HG02610 (cell line): Measurements from ENCODE around the gene KRT34.
"Not testable (repeated sequence)": the region's sequence is repeated elsewhere in the genome, so short reads cannot be mapped to it uniquely, and the experiment has no call there.

Experiments used
- ATAC-seq: cut with Tn5 transposase; IDR thresholded peaks from one replicate; pipeline ENCODE4 v1.9.1; 2021; ENCODE audit warnings: mild to moderate bottlenecking, moderate library complexity; ENCODE audit not compliant: unreplicated experiment

KRT34 gene

DNA sequence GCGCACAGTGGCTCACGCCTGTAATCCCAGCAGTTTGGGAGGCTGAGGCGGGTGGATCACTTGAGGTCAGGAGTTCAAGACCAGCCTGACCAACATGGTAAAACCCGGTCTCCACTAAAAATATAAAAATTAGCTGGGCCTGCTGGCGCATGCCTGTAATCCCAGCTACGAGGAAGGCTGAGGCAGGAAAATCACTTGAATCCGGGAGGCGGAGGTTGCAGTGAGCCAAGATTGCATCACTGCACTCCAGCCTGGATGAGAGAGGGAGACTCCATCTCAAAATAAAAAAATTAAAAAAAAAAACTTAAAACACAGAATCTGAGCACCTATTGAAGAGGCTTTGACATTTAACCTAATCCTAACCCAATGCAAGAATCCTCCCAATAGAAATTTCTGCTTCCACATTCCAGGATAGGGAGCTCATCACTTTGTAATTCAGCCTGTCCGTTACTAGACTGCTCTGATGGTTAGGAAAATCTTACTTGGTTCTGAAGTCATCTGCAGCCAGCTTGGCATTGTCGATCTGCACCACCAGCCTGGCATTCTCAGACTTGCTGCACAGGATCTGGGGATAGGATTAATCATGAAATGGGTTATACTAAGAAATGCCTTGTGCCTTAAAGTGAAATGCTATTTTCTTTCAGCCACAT is 14.6 kb downstream of the KRT34 start:
- ATAC-seq: no peak

DNA sequence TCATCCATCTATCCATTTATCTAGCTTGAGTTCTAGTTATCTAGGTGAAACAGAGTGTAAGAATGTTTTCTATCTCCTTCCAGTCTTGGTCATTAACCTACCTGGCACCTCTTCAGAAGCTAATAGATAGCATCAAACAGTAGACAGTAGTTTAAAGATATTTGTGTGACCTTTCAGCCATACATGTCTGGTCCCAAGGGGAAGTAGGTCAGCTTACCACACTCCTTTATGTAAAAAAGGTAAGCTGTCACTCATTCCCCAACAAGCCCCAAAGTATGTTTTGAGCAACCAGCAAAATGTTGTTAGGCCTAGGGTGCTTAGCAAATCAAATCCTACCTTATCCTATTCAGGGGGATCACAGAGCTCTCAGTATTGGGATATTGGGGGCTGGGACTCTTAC is 16.0 kb downstream of the KRT34 start:
- ATAC-seq: no peak

- no peak for ATAC-seq
Measured at GRCh38 chr17:41363881-41364280, 18.2 kb downstream of the KRT34 start.

DNA sequence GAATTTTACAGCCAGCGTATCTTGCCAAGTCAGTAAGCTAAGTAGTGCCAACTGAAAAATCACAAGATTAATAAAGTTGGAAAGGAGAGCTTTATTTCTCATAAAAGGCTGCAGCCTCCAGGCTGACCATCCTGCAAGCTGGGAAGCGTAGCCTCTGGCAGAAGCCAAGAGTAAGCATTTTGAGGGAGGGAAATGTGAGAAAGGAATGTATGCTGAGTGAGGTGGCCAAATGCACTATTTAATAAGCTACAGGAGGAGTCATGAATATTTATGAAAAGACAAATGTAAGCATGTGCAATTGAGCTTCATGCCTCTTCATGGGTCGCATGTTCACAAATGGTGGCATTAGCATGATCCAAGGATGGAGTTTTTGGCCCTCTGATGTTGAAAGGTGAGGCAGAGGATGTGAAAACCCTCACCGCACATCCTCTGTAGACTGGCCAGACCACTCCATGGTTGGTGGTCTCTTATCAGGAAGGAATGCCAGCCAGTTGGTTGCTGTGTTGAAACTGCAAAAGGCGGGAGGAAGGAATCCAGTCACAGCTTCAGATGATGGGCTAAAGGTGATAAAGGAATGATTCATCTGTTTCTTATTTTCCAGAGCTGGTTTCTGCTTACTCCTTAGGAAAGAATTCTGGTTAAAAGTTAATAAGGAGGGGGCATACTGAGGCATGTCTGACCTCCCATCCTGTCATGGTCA is 21.7 kb downstream of the KRT34 start:
- ATAC-seq: no peak

- no peak for ATAC-seq
Measured at GRCh38 chr17:41354536-41354935, 27.6 kb downstream of the KRT34 start.

GRCh38 chr17:41352597-41353366 is 29.3 kb downstream of the KRT34 start:
- ATAC-seq: no peak

DNA sequence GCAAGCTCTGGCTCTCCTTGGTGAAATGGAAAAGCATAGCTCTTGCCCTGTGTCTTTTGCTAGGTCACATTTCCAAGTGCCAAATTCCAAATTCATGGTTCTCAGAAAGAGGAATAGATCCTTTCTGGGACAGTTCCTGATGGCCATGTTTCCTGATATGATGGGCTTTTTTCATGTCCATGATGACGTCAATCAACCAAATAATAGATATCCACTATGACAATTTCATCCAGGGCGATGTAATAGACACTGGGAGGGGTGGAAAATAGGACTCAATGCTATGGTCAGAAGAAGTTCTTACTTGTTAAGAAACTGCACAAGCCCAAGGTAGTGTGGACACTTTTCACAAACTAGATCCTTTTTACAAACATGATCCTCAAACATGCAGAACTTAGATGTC is 30.9 kb downstream of the KRT34 start:
- no peak for ATAC-seq

GRCh38 chr17:41350381-41350878 is 31.7 kb downstream of the KRT34 start, which contains the start of gene KRT33A:
KRT33A (minus strand) TSS chr17:41350828; CDS start chr17:41350767, 61 bp downstream.
- ATAC-seq: not testable (repeated sequence)

DNA sequence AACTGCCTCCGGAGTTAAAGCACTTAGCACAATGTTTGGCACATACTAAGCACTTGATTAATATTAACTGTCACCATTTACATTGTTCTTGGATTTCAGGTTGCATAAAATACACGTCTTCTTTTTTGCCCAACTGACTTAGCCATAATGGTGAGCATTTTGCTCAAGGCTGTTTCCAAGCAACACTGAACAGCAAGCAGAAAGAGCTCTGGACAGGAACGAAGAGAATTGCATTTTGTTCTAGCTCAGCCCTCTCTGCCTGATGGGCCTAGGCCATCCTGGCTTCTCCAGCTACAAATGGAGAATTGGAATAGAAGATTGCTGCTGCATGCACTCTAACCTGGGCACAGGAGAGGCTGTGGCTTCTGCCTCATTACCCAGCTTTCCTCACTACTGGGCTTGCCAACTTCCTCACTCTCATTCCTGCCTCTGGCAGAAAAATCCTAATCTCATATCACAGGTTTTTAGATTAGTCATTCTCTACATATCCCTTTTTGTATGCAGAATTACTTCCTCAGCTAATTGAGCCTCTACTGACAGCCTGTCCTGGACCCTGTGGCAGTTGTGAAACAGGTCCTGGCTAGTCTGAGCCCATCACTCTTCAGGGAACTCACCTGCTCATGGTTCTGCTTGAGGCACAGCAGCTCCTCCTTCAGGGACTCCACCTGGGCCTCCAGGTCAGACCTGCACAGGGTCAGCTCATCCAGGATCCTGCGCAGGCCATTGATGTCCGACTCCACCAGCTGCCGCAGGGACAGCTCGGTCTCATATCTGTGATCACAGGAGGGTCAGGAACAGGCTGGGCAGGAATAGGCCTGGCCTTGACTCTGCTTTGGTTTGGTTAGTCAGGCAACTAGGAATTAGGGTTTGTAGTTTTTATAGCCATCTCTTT is 34.0 kb downstream of the KRT34 start:
- no peak for ATAC-seq

- ATAC-seq: not testable (repeated sequence)
Measured at GRCh38 chr17:41346421-41346820, 35.7 kb downstream of the KRT34 start.

GRCh38 chr17:41345992-41346391 is 36.1 kb downstream of the KRT34 start:
- ATAC-seq: no peak

DNA sequence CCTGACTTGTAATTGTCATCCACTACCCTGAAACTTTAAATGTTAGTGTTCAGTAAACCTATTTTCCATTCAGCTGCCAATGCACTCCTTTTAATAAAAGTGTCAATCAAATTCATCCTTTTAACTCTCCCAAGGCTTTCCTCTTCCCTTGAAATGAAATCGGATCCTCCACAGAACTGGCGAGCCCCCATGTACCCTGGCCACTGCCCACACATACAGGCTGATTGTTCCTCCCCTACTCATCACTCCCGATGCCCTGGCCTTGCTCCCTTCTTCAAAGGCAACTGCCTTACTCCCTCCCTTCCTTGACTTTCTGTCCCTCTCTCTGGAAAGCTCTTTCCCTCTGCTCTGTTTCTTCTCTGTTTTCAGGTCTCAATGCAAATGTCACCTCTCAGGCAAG is 39.1 kb downstream of the KRT34 start:
- ATAC-seq: no peak

DNA sequence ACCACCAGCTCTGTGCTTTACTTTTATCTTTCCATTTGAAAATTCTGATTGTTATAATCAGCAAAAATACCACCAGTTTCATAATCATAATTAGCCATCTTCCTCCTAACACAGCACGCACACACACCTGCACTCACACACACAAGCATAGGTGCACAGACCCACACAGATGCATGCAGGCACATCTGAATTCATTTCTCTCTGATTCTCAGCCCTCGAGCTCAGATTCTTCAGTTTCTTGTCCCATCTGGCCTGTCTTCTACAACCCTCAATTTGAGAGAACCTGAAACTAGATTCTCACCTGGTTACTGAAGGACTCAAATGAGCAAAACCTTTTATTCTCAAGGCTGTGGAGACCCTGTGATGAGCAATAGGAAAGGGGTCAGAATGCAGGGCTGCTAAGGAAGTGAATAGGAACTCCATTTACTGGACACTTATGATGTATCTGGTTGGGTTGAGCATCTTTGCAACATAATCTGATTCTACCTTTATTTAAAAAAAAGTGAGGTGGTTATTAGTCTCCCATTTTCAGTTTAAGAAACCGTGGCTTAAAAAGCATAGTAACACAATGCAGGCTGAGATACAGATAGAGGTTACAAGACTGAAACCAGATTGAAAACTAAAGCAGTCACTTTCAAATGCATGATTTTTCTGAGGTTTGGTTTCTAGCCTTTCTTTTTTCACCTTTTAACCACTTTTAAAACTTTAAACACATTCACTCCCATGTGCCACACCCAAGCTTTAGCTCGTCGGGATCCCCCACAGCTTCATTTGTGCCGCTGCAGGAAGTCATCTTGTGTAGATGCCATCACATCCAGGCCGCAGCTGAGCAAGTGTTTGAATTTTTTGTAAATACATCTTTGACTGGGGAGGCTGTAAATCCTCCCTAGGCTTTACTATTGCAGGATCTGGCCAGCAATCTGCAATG is 40.9 kb downstream of the KRT34 start:
- no peak for ATAC-seq

DNA sequence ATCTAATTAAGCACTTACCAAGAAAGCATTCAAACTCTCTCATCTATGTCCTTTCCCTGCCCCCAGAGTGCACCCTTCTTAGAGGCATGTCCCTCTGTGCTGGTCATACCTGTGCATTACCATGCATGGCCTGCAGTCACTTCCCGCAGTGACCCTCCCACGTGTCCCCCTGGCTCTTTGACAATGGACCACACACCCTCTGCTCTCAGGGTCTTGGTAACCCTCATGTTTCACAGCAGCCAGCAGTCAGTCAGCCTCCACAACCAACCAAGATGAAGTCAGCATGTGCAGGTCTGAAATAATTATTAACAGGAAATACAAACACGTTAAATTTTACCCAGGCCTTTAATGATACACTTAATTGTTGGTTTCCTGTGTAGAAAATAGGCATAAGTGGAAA is 41.6 kb downstream of the KRT34 start:
- no peak for ATAC-seq

GRCh38 chr17:41339571-41340172 is 42.4 kb downstream of the KRT34 start:
- ATAC-seq: no peak

DNA sequence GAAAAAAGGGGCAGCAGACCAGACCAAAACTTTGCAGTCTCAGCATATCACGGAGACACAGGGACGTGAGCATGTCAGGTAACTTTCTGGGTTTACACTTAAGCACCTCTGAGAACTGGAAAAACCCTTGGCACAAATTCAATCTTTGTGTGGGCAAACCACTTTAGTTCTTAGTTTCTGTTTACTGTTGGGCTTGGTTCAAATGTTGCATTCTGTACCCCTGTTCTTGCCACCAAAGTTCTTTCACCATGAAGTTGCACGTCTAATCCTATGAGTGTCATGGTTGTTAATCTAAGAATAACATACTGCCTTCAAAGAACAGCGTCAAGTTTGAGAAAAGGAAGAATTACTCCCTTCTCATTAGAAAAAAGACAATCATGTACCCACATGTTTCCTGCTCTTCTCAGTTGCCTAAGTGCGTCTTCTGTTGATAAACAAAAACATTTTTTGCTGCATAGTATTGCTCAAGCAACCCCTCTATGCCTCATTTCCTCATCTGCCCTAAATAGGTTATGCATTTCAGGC is 43.1 kb downstream of the KRT34 start:
- ATAC-seq: no peak

GRCh38 chr17:41335747-41336146 is 46.4 kb downstream of the KRT34 start:
- ATAC-seq: no peak

DNA sequence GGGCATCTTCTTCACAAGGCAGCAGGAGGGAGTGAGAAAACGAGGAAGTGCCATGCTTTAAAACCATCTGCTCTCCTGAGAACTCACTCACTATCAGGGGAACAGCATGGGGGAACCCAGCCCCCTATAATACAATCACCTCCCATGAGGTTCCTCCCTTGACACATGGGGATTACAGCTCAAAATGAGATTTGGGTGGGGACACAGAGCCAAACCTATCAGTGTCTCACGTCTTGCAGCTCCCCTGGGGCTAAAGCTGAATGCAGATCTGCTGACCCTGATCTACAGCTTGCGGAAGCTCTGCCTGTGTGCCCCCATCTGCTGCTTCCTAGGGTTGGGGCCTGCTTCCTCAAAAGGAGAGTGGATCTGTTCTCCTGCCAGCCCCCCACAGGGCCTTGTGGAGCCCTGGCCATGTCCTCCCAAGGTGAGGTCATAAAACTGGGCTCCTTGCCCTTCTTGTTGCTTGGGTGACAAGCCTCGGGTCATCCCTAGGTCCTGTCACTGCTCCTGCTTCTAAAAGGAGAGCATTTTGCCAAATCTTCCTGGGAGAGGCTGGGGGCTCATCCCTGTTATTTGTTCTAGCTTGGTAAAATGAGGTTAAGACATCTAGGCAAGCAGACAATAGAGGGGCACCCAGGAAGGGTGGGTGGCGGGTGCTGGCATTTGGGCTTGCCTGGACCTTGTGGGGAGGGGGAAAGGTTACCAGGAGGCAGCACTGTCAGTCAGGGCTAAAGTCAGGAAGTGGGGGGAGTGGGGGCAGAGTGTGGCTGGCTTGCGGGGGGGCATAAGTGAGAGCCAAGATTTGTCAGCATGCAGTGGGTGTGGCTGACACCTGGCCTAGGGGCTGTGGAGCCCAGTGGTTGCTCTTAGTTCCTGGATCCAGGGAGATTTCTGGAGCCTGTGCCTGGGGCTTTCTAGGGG is 47.5 kb downstream of the KRT34 start:
- ATAC-seq: no peak
